IPS-18c (cell line): ENCODE measurements around the gene CNTROB.
A peak's percentile ranks its signal among the peaks of the same experiment; 100 is the strongest.
"Not testable (repeated sequence)": the region's sequence is repeated elsewhere in the genome, so short reads cannot be mapped to it uniquely, and the experiment has no call there.

ENCODE experiments used
- H3K4me3 ChIP-seq: 2 replicates; pipeline ENCODE4 v1.7.0; 2013; ENCODE audit warnings: low read depth, mild to moderate bottlenecking, low read length, moderate library complexity; ENCODE audit not compliant: insufficient read depth
- H3K9me3 ChIP-seq: one replicate; pipeline ENCODE4 v1.6.1; 2013; ENCODE audit warnings: mild to moderate bottlenecking, low read length, moderate library complexity; ENCODE audit not compliant: control insufficient read depth, insufficient read depth

Gene CNTROB

DNA sequence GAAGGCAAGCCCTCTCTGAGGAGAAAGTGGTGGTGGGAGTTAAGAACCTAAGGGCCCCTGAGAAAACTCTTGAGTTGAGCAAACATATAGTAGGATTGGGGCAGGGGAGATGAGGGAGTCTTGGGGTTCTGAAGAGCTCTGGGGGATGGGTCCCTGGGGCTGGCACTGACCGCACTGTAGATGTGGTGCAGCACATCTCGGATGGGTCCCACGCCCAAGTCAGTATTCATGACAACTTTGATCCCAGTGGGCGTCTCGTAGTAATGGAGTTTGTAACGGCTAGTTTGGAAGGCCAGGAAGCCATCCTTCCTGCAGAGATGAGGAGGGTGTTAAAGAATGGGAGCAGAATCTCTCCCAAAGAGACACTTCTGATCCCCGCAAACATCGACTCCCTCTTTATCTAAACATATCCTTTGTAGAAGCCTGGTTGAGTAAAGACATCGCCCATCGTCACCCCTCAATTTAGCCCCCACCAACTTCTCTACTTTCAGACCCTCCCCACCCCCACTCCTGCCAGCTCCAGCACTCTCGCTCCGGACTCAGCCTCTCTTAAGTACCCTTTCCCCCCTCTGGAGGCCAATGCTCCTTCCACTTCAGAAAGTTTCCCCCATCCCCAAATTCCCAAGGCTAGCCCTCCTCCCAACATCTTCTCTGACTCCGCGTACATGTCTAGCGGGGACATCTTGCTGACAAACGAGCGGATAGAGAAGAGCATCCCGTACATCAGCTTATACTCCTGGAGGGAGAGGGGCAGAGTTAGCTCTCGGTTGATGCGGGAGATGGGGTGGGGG lies 970 bp upstream of the CNTROB start:
- Histone ChIP-seq H3K4me3 (peak overlapping the region; percentile 98), H3K9me3 (no peaks in the 10 kb centered on the region)

DNA sequence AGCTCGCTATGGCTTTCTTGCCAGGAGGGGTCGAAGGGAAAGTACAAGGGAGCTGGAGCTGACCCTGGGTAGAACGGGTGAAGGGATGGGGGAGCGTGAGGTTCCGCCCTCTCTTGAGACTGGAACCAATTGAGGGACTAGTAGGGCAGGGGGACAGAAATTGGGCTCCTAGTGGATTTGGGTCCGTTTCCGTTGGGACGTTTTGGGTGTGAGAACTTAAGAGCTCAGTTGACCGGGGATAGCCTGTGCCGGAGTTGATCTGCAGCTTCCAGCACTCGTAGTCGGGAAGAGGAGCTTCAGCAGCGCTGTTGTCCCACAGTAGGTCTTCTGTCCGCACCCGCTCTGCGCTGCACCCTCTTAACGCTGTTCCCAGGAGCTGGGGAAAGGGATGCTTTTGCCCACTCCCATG lies 481 bp downstream of the CNTROB start:
- no peaks in the 10 kb centered on the region for H3K9me3 ChIP-seq
- peak overlapping the region; percentile 98 for H3K4me3 ChIP-seq

DNA sequence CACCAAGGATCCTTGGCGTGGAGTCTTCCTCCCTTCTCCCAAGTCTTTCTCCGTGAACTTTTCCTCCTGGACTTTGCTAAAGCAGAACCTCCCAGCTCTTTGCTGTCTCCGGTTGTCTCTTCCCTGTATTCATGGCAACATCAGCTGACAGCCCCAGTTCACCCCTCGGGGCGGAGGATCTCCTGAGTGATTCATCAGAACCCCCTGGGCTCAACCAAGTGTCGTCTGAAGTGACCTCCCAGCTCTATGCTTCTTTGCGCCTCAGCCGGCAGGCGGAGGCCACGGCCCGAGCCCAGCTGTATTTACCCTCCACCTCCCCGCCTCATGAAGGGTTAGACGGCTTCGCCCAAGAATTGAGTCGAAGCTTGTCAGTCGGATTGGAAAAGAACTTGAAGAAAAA lies 943 bp downstream of the CNTROB start:
- Histone ChIP-seq H3K4me3 (peak overlapping the region; percentile 98), H3K9me3 (no peaks in the 10 kb centered on the region)

DNA sequence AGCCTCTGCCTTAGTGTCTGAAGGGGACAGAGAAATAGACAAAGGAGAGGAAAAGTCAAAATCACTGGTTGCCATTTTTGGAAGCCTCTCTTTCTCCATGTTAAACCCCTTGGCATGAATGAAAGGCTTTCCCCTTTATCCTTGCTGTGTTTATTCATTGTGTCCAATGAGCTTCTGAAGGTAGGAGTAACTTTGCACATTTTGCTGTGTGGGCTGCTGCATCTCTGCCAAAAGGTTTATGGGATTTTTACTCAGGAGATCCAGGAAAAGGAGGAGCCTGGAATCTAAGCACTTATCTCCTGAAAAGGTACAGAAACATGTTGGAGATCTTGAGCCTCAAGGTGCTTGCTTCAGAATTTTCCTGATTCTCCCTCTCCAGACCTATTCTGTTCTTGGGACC lies 3.9 kb downstream of the CNTROB start:
- no peak overlapping the region for H3K4me3 ChIP-seq
- H3K9me3 ChIP-seq, result no peaks in the 10 kb centered on the region

DNA sequence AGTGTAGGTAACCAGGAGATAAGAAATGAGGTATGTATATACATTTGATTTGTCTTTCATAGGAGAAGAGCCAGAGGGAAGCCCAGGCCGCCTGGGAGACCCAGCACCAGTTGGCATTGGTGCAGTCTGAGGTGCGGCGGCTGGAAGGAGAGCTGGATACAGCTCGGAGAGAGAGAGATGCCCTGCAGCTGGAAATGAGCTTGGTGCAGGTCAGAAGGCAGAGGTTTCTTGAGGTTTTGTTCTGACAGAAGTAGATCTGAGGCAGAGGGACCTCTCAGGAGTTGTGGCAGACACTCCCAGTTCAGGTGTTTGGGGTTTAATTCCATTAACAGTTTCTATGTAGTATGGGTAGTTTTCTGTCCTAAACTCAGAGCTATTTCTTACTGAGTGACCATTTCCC lies 8.0 kb downstream of the CNTROB start:
- no peak overlapping the region for H3K4me3 ChIP-seq
- H3K9me3 ChIP-seq, result no peaks in the 10 kb centered on the region

DNA sequence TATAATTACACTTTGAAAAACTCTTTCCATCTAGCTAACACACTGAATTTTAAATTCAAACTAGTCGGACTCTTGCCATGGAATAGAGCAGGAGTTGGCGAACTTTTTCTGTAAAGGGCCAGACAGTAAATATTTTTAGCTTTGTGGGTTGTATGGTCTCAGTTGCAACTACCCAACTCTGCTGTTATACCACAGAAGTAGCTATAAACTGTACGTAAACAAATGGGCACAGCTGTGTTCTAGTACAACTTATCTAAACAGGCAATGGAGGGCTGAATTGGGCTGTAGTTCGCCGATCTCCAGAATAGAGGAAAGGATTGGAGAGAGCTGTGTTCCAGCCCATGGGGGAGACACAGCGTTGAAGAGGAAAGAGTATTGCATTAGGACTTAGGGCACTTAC lies 8.7 kb downstream of the CNTROB start:
- no peak overlapping the region for H3K4me3 ChIP-seq
- no peaks in the 10 kb centered on the region for H3K9me3 ChIP-seq

DNA sequence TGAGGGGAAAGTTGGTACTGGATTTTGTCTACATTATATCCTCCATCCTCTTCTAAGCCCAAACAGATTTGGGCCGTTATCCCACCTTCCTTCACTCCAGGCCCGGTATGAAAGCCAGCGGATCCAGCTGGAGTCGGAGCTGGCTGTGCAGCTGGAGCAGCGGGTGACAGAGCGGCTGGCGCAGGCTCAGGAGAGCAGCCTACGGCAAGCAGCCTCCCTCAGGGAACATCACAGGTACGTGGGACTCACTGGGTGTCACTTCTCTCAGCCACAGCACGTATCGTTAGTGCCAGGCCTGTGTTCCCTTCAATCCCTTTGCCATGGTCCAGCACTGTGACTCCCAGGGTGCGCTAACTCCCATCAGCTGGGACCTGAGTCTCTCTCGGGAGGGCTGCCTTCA lies 11.3 kb downstream of the CNTROB start:
- Histone ChIP-seq H3K9me3 (no peaks in the 10 kb centered on the region), H3K4me3 (no peak overlapping the region)

DNA sequence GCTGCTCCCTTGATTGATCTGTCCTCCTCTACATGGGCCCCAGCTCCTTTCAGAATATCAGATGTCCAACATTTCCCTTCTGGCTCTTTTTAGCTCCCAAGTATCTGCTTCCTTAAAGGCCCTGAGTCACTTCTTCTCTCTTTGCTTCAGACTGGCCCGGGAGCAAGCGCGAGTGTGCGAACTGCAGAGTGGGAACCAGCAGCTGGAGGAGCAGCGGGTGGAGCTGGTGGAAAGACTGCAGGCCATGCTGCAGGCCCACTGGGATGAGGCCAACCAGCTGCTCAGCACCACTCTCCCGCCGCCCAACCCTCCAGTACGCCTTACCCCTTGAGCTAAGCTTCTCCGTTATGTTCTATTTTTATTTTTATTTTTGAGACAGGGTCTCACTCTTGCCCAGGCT lies 12.3 kb downstream of the CNTROB start:
- Histone ChIP-seq H3K9me3 (no peaks in the 10 kb centered on the region), H3K4me3 (no peak overlapping the region)

DNA sequence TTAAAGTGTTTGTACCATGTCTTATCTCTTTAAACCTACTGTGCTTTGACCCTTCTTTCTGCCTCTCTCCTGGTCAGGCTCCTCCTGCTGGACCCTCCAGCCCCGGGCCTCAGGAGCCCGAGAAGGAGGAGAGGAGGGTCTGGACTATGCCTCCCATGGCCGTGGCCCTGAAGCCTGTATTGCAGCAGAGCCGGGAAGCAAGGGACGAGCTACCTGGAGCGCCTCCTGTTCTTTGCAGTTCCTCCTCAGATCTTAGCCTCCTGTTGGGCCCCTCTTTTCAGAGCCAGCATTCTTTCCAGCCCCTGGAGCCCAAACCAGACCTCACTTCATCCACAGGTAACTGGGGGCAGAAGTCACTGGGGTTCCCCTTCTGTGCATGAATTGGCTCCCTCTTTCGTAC lies 13.6 kb downstream of the CNTROB start:
- Histone ChIP-seq H3K9me3 (no peaks in the 10 kb centered on the region), H3K4me3 (no peak overlapping the region)

DNA sequence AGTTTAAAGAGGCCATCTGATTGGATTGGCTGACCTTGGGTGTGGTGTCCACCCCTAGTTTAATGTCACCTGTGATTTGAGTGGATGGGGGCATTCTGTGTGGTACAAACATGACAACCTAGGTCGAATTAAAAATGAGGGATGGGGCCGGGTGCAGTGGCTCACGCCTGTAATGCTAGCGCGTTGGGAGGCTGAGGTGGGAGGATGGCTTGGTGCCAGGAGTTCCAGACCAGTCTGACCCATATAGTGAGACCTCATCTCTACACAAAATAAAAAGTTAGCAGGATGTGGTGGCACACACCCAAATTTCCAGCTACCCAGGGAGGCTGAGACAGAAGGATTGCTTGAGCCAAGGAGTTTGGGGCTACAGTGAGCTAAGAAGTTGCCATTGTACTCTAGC lies 14.4 kb downstream of the CNTROB start:
- Histone ChIP-seq H3K9me3 (no peaks in the 10 kb centered on the region), H3K4me3 (no peak overlapping the region)

DNA sequence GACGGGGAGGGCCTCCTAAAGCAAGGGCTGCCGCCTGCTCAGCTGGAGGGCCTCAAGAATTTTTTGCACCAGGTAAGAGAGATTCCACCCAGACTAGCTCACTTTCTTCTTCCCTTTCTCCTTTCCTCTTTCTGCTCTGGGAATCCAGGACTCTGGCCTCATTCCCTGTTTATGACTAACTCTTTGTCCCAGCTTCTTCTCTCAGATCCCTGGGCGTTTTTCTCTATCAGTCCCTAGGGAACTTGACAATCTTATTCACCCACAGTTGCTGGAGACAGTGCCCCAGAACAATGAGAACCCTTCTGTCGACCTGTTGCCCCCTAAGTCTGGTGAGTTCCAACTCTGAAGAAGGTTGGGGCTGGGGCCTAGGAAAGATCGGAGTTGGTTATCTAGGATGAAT lies 15.6 kb downstream of the CNTROB start:
- Histone ChIP-seq H3K9me3 (no peaks in the 10 kb centered on the region), H3K4me3 (no peak overlapping the region)

DNA sequence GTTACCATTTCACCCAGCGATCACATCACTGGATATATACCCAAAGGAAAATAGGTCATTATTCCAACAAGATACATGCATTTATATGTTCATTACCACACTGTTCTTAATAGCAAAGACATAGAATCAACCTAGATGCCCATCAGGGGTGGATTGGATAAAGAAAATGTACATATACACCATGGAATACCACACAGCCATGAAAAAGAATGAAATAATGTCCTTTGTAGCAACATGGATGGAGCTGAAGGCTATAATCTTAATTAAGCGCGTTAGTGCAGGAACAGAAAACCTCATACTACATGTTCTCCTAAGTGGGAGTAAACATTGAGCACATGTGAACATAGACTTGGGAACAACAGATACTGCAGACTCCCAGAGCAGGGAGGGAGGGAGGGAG lies 18.6 kb downstream of the CNTROB start:
- Histone ChIP-seq H3K9me3 (no peaks in the 10 kb centered on the region), H3K4me3 (no peak overlapping the region)

DNA sequence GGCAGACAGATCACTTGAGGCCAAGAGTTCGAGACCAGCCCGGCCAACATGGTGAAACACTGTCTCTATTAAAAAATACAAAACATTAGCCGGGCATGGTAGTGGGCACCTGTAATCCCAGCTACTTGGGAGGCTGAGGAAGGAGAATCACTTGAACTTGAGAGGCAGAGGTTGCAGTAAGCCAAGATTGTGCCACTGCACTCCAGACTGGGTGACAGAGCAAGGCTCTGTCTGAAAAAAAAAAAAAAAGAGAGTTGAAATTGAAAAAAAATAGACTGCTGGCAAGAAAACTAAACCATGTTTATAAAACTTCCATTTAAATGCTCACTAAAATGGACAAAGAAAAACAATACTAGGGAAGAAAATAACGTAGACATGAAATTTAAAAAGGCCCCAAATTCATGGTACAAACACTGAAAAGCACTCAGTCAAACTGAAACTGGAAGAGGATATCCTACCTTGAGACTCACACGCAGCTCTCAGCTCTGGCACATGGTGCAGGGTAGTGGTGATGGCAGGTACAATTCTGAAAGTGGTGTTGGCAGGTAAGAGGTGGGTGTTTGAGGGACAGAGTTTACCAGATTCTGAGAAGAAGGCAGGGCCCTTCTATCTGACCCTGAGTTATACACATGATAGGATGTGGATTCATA lies 19.3 kb downstream of the CNTROB start:
- no peak overlapping the region for H3K4me3 ChIP-seq
- H3K9me3 ChIP-seq, result no peaks in the 10 kb centered on the region

DNA sequence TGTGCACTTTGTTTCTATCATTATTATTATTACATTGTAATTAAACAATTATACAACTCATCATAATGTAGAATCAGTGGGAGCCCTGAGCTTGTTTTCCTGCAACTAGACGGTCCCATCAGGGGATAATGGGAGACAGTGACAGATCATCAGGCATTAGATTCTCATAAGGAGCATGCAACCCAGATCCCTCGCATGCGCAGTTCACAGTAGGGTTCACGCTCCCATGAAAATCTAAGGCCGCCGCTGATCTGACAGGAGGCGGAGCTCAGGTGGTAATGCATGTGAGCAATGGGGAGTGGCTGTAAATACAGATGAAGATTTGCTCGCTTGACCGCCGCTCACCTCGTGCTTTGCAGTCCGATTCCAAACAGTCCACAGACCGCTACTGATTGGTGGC lies 21.3 kb downstream of the CNTROB start:
- H3K4me3 ChIP-seq, H3K9me3 ChIP-seq: not testable (repeated sequence)

DNA sequence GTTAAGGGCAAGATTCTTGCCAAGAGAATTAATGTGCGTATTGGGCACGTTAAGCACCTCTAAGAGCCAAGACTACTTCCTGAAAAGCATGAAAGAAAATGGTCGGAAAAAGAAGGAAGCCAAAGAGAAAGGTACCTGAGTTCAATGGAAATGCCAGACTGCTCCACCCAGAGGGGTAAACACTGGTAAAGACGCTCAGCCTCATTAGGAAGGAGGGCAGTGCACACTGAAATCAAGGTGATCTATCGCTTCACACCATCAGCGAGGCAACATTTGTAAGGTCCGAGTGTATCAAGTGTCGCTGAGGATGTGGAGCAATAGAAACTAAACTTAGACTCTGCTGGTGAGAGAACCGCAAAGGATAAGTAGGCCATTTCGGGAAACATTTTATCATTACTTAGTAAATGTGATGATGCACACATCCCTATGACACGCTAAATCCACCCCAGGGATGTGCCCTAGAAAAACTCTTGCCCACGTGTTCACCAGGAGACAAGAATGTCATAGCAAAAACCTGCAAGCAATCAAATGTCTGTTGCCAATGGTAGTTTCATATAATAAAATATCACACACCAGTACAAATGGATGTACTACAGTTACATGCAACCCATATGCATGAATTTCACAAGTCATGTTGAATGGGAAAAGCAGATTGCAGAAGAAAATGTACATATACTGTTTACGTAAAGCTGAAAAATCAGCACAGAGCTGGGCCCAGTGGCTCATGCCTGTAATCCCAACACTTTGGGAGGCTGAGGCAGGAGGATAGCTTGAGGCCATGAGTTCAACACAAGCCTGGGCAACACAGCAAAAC lies 23.6 kb downstream of the CNTROB start:
- no peaks in the 10 kb centered on the region for H3K9me3 ChIP-seq
- H3K4me3 ChIP-seq, result no peak overlapping the region

DNA sequence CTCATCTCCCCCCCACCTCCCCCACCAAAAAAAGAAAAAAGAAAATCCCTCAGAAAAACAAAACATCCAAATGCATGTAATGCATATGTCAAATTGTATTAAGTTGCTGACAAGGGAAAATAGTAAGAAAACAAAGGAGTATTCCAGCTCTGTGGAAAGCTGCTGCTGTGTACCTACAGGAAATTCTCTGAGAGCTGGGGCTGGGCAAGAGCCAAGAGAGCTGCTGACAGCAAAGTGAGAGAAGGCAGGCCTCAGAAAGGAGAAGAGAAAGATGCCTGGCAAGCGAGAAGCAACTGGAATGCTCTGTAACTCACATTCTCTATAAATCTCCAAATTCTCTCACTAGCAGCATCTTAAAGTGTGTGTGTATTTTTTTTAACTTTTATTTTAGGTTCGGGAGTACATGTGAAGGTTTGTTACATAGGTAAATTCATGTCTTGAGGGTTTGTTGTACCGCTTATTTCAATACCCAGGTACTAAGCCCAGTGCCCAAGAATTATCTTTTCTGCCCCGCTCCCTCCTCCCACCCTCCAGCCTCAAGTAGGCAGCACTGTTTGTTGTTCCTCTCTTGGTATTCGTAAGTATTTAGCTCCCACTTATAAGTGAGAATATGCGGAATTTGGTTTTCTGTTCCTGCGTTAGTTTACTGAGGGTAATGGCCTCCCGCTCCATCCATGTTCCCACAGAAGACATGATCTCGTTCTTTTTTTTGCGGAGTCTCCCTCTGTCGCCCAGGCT lies 24.4 kb downstream of the CNTROB start:
- Histone ChIP-seq H3K4me3 (no peak overlapping the region), H3K9me3 (no peaks in the 10 kb centered on the region)

DNA sequence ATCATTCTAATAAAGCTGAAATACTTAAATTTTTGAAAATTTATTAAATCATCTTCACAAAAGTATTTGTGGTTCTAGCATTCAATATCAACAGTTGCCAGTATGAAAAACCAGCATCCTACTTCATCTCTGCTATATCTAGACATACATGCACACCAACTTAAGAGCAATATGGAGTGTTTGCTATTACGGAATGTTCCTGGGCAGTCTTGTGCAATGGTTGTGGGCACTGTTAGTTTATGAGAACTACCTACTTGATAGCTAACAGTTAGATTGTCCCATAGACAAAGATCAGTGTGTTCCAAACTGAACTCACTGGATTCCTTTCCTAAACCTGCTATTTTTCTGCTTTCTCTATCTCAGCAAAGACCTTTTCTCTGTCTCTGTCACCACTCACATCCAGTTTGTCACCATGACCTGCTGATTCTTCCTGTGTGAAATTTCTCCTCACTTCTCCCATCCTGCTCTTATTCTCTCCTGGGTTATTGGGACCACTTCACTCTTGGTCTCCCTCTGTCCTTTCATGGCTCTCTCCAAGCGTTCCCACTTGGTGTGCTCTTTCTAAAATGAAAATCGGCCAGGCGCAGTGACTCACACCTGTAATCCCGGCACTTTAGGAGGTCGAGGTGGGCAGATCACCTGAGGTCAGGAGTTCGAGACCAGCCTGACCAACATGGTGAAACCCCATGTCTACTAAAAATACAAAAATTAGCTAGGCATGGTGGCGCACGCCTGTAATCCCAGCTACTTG lies 27.7 kb downstream of the CNTROB start:
- no peak overlapping the region for H3K4me3 ChIP-seq
- no peaks in the 10 kb centered on the region for H3K9me3 ChIP-seq
